HG03066 (cell line): ENCODE data around the gene IFIT2.
A peak's percentile ranks its signal among the peaks of the same experiment; 100 is the strongest.
"Not testable (repeated sequence)": the region's sequence is repeated elsewhere in the genome, so short reads cannot be mapped to it uniquely, and the experiment has no call there.

Experiments
- ATAC-seq: cut with Tn5 transposase; IDR thresholded peaks from one replicate; pipeline ENCODE4 v1.9.1; 2021; ENCODE audit warnings: low read depth; ENCODE audit not compliant: unreplicated experiment

The IFIT2 gene

DNA sequence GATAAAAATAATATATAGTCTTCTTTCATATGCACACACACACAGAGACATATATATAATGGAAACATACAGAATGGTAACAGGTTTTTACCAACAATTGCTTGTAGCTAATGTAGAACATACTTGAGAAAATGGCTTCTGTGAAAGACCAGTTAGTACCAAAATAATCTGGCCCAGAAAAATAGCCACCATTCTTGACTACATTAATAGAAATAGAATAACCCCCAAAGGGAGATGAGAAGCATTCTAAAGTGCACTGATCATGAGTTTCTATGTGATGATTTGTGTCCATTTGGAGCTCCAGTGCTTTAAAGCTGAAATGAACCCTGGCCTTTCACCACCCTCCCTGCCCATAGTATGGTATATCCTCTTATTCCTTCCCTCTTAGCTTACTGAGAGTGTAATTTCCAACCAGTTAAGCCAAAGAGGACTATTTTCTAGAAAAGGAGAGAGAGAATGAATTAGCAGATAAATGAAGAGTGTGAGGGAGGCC, 22.9 kb upstream of the IFIT2 start:
- ATAC-seq, result no peak

DNA sequence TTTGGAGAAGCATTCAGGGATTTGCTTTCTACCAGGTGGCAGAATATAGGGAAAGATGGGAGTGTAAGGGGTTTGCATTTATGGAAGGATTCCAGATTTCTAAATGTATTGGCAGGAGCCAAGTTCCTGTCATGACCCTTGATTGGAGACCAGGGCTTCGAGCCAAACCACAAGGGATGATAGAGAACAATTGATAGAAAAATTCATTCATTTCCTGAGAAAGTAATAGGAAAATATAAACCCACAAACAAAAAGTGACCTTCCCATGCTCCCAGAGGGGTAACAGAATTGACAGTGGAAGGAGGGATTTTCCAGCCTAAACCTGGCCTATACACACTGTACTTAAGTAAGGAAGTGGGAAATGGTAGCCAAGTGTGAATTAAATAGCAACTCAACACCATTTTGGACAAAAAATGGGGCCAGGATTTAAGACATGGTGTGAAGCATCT, 22.4 kb upstream of the IFIT2 start:
- ATAC-seq, result no peak

DNA sequence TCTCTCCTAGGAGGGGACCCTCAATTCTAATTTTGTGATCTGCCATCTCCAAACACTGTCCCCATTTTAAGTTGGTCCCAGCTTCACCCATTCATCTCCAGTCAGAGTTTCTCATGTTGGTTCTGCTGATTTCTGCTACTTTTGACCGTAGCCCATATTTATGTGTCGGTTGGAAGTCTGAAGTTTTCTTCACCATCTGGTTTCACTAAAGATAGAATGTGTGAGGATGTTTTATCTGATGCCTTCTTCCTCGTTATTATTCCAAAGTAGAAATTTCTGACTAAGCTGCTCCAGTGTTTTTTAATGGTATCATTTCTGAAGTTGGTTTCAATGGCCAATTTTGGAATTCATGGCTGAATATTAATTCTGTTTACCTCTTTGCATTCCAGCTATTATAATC, 21.3 kb upstream of the IFIT2 start:
- ATAC-seq, result no peak

DNA sequence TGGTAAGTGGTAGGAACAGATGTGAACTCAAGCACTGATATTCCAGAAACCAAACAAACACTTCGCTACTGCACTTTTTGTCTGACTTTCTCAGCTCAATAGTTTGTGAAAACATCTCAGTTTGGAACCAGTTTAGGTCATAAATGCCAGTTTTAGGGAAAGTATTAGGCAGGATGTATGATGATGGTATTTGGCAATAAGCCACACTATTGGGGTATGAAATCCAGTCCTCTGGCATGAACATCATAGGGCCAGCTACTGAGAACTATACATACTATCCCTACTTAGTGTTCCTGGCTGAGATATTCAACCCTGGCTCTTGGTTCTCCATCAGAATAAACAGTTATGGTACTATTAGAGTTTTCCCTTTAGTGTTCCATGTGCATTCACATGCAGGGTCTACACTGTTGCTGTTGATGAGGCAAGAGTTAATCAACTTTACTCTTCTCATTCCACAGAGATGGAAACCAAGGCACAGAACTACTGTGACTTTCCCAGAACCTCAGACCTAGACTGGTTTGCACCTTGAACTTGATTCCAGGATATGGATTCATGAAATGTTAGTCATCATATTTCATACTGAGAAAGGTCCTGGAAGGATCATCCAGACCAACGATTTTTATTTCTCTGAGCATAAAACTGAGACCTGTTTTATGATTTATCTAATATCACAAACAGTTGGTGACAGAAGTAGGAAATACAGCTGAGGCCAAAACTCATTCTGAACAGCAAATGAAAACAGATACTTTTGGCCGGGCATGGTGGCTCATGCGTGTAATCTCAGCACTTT, 20.0 kb upstream of the IFIT2 start:
- ATAC-seq, result no peak

DNA sequence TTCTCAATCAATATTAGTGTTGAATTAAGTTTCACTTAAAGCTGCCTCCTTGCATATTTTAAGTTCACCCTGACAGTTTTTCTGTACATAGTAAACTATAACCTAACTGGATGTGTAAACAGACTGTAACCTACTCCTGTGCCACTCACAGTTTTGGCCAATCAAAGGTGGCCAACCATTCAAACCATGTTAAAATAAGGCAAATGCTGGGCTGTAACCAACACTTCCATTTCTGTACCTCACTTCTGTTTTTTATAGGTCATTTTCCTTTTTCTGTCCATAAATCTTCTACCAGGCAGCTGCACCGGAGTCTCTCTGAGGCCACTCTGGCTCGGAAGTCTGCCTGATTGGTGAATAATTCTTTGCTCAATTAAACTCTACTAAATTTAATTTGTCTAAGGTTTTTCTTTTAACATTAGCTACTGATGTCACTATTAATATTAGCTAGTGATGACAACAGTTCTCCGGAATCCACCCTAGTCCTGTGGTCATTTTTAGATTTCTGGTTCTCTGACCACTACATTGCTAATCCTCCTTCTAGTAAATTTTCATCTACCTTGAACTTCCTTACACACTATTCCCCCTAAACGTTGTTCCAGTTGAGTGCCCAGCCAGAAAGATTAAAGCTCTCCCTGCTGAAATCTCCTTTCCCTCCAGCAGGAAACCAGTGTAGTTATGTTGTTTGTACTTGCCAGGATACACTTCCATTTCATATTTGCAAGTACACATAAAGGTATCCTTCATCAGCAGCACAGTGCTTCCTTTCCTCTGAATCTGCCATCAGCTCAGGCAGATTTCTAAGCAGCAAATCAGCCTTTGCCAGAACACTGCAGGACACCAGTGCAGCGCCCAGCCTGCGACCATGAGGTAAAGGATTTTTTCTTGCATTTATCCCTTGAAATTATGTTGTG, 18.6 kb upstream of the IFIT2 start:
- no peak for ATAC-seq

DNA sequence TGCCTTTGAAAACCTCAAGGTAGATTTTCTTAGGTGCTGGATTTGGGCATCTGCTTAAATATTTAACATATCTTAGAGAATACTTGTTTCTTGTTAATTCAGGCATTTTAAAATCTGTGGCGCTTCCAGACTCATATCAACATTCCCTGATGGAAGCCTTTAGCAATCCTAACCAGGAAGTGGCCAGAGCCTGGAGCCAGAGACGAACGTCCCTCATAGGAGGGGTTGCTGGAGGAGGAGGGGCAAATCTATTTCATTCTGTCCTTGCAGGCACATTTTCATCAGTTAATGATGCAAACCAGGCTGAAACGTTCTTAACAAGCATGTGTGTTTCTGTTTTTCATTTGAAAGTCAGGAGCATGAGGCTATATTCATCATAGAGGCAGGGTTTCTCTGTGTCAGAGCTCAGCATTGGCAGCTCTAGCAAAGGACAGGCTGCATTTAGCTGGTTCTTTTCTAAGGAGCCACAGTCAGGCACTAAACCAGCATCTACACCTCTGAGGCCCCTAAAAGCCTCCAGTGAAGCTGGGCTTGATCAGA, 17.8 kb upstream of the IFIT2 start:
- ATAC-seq, result no peak

DNA sequence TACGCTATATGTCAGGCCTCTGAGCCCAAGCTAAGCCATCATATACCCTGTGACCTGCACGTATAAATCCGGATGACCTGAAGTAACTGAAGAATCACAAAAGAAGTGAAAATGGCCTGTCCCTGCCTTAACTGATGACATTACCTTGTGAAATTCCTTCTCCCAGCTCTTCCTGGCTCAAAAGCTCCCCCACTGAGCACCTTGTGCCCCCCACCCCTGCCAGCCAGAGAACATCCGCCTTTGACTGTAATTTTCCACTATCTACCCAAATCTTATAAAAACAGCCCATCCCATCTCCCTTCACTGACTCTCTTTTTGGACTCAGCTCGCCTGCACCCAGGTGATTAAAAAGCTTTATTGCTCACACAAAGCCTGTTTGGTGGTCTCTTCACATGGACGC, 17.1 kb upstream of the IFIT2 start:
- not testable (repeated sequence) for ATAC-seq

DNA sequence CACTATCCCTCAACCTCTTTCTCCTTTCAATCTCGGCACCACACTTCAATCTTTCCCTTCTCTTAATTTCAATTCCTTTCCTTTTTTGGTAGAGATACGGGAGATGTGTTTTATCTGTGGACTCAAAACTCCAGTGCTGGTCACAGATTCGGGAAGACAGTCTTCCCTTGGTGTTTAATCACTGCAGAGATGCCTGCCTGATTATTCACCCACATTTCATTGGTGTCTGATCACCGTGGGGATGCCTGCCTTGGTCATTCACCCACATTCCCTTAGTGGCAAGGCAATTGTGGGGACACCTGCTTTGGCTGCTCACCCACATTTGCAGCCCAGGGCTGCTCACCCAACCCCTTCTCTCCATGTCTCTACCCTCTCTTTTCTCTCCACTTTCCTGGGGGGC, 16.5 kb upstream of the IFIT2 start:
- not testable (repeated sequence) for ATAC-seq

DNA sequence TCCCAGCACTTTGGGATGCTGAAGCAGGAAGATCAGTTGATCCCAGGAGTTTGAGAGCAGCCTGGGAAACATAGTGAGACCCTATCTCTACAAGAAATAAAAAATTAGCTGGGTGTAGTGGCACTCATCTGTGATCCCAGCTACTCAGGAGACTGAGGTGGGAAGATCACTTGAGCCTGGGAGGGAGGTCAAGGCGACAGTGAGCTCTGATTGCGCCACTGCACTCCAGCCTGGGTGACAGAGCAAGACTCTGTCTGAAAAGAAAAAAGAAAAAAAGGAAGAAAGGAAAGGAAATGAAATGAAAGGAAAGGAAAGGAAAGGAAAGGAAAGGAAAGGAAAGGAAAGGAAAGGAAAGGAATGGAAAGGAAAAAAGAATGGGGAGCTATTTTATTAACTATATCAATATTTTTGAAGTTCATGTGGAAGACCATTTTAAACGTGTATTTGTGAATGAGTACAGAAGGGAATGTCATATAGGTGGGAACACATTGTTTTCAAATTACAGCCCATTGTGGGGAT, 7.1 kb upstream of the IFIT2 start:
- ATAC-seq, result no peak

DNA sequence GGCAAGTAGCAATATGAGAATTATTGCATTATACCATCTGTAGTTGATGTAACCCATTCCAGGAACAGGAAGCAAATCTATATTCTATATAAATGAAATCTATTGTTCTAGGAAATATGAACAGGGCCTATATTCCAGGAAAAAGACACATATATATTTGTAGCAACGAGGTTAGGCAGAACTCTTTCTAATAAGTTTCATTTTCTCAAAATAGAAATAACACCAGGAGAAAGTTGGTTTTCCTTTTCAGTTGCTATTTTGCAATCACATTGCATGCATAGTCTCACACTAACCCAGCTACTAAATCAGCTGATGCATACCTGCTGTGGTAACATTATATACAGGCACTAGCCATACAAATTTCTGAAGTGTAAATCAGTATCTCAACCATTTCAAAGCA, 6.2 kb upstream of the IFIT2 start:
- no peak for ATAC-seq

DNA sequence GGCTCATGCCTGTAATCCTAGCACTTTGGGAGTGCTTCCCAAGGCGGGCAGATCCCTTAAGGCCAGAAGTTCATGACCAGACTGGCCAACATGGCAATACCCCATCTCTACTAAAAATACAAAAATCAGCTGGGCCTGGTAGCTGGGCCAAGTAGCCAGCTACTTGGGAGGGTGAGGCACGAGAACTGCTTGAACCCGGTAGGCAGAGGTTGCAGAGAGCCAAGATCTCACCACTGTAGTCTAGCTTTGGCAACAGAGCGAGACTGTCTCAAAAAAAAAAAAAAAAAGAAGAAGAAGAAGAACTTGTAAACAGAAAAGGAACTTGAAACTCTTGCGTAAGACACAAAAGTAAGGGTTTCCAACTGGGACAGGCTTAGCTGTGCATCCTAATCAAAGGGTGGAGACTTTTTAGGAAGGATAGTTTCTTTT, 5.6 kb upstream of the IFIT2 start:
- ATAC-seq, result no peak

DNA sequence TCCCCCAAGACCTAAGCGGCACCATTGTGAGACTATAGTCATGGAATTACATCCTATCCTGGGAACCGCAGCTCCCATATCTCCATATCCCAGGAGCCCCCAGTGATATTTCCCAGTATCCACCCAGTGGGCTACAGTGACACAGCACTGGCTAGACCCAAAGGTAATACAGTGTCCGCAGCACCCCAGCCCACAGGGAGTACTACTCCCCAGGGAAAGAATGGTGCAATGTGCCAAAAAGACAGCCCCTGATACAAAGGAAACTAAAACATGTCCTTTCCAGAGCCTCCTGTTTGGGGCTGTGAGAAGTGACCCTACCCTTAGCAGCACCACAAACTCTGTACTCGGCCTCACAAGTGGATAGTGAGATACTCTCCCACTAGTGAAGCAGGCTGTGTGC, 4.5 kb upstream of the IFIT2 start:
- no peak for ATAC-seq

DNA sequence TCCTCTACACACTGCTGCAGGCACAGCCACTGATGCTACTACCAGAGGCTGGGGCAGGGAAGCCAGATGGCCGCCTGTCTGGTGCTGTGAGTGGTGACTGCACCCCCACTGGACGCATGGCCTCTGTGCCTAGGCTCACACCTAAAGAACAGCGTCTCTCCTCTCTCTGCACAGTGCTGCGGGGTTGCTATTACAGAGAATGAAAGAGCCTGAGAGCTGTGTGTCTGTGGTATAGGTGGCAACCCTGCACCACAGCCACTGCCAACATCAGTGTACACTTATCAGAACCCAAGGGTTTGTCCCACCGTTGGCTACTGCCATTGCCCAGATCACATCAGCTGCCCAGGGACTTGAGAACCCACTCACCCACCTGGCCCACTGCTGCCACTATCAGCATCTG, 4.1 kb upstream of the IFIT2 start:
- no peak for ATAC-seq

DNA sequence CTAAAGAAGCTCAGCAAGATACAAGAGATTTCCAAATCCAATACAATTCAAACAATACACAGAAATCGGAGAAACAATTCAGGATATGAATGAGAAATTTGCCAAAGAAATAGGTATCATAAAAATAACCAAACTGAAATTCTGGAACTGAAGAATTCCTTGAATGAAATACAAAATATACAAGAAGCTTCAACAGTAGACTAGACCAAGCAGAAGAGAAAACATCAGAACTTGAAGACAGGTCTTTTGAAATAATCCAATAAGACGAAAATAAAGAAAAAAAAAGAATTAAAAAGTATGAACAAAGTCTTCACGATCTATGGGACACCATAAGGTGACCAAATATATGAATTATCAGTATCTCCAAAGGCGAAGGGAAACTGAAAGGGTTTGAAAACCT, 2.8 kb upstream of the IFIT2 start:
- no peak for ATAC-seq

DNA sequence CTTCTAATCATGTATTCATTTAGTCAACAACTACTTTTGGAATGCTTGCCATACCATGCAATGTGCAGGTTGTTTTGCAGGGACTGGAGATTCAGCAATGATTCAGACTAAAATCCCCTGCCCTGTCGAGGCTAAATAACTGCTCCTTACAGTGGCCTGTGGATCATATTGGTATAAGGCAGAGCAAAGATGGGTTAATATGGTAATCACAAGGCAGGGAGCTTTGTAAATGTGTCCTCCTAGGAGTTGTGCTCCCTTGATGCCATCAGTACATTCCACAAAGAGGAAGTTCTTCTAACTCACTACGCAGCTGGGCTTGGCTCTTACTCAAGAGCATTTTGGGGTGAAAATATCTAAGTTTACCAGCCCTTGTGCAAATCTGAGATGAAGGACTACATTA, 614 bp upstream of the IFIT2 start:
- ATAC-seq, result peak; percentile 31

DNA sequence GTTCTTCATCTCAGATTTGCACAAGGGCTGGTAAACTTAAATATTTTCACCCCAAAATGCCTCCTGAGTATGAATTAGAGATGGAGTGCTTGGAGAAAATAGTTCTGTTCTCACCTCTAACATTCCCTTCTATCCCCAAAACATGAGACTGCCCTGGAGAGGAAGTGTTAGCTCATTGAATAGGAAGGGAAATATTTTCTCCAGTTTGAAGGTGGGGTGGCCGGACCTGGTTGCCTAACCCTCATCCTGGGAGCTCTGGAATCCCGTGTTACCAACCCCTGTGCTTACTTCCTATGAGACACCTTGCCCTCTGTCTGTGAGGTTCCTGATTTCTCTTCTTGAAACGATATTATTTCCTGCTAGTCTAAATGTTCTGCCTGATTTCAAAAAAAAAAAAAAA, 779 bp downstream of the IFIT2 start:
- ATAC-seq, result no peak

DNA sequence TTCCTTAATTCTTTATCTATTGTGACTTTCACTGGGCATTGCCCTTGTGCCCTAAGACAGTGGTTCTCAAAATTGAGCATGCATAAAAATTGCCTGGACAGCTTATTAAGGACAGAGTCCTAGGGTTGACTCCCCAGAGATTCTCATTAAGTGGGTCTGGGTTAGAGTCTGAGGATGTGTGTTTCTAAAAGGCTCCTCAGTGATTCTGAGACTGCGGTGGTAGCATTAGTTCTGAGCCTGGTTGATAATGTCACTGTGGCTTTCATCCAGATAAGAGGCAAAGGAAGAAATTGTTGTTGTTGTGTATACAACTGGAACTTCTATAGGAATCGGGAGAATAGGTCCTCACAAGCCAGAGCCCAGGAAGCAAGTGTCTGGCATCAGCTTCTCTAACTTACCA, 1.3 kb downstream of the IFIT2 start:
- no peak for ATAC-seq

DNA sequence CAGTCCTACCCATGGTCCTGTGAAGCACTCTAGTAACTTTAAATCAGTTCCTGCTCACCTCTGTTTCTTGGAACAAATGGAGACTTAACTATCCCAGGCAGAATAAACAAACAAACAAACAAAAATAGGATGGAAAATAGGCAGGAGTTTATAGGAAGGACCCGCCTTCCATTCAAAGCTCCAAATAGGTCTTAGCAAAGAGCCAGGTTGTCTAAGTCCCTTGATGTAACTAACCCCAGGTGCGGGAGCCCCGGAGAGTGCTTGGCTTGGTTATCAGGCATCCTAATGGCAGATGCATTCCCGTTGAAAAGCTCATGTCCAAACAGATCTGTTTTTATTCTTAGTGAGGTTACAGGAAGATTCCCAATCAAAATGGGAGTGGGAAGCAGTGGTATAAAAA, 2.2 kb downstream of the IFIT2 start:
- no peak for ATAC-seq

DNA sequence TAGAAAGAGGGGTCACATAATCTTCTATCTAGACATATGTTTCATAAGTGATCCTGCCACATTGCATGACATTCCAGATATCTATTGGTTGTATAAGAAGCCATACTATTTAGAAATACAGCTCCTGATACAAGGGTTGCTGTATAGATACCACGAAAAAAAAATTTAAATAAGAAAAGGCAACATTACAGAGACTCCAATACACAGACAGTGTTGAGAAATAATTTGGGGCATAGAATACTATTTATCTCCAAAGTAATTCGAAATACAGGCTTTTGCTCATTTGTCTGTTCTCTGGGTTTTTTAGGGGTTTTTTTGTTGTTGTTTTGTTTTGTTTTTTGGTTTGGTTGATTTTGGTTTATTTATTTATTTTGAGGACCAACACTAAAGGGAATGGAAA, 2.6 kb downstream of the IFIT2 start:
- ATAC-seq, result no peak

DNA sequence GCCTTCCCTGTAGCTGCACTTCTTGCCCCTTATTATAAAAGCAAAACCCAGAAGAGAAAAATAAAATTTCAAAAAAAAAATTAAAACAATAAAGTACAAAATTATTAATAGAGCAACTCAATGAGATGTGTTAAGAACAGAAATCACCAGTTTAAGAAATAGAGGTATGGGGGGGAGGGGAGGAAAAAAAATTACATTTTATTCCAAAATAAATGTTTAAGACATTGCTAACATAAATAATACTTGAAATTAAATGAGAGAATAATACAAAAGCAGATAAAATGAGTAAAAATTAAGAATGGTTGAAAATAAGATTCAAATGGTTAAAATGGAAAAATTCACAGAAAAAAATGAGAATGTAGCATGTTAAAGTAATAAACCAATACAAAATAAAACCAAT, 3.1 kb downstream of the IFIT2 start:
- ATAC-seq, result no peak

DNA sequence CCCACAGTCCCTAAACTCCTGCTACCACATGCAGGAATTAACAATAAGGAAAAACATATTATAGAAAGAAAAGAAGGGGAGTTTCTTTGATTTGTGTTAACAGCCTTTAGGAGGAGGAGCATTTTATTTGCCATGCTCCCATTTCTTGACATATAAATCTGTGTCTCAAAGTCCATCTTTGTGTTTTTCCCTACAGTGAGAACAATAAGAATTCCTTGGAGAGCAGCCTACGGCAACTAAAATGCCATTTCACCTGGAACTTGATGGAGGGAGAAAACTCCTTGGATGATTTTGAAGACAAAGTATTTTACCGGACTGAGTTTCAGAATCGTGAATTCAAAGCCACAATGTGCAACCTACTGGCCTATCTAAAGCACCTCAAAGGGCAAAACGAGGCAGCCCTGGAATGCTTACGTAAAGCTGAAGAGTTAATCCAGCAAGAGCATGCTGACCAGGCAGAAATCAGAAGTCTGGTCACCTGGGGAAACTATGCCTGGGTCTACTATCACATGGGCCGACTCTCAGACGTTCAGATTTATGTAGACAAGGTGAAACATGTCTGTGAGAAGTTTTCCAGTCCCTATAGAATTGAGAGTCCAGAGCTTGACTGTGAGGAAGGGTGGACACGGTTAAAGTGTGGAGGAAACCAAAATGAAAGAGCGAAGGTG, 4.1 kb downstream of the IFIT2 start:
- no peak for ATAC-seq
